ENCODE results near the gene TPCN1.

Gene TPCN1

GRCh38 chr12:113266106-113266895, 45.0 kb downstream of the TPCN1 start:
- no peak for TF ChIP-seq POLR2AphosphoS5 (IDR thresholded peaks at IDR 0.05; ENCODE audit: low read depth, low read length)
- TF ChIP-seq SPI1 (IDR thresholded peaks at IDR 0.05; ENCODE audit: low read depth, low read length): no peak
- no peak for TF ChIP-seq PAX5 (IDR thresholded peaks at IDR 0.05; ENCODE audit: insufficient read depth, low read length, severe bottlenecking)
- TF ChIP-seq POU2F2 (IDR thresholded peaks at IDR 0.05; ENCODE audit: low read depth, low read length): no peak
- DNase-seq (ENCODE audit: insufficient read length, low spot score) (no peak), FAIRE-seq (no peak)

DNA sequence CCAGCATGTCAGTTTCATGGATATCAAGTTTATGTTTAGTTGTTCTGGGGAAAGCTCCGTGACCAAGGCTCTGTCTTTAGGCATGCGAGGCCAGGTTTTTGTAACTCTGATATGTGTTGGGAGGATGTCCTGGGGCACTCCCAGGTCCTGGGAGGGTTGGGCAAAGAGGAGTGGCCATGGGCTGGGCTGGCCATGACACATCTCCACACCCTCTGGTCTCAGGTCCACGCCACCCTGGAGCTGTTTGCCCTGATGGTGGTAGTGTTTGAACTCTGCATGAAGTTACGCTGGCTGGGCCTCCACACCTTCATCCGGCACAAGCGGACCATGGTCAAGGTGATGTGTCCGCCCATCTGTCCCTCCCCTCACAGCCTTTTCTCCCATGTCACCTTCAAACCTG, 46.4 kb downstream of the TPCN1 start:
- no peak for DNase-seq (ENCODE audit: insufficient read length, low spot score)
- no peak for FAIRE-seq
- TF ChIP-seq POLR2A (IDR thresholded peaks at IDR 0.05; ENCODE audit: low read depth, low read length) (no peak), POLR2AphosphoS5 (IDR thresholded peaks at IDR 0.05; ENCODE audit: low read depth, low read length) (no peak), PAX5 (IDR thresholded peaks at IDR 0.05; ENCODE audit: insufficient read depth, low read length, severe bottlenecking) (no peak), SPI1 (IDR thresholded peaks at IDR 0.05; ENCODE audit: low read depth, low read length) (no peak), TAF1 (IDR thresholded peaks at IDR 0.05; ENCODE audit: low read depth, low read length) (no peak), POU2F2 (IDR thresholded peaks at IDR 0.05; ENCODE audit: low read depth, low read length) (no peak)

- FAIRE-seq: no peak
- no peak for TF ChIP-seq TAF1 (IDR thresholded peaks at IDR 0.05; ENCODE audit: low read depth, low read length)
- no peak for TF ChIP-seq POLR2AphosphoS5 (IDR thresholded peaks at IDR 0.05; ENCODE audit: low read depth, low read length)
- no peak for TF ChIP-seq POU2F2 (IDR thresholded peaks at IDR 0.05; ENCODE audit: low read depth, low read length)
- TF ChIP-seq POLR2A (IDR thresholded peaks at IDR 0.05; ENCODE audit: low read depth, low read length): no peak
- no peak for TF ChIP-seq PAX5 (IDR thresholded peaks at IDR 0.05; ENCODE audit: insufficient read depth, low read length, severe bottlenecking)
- TF ChIP-seq SPI1 (IDR thresholded peaks at IDR 0.05; ENCODE audit: low read depth, low read length): no peak
- no peak for DNase-seq (ENCODE audit: insufficient read length, low spot score)
Measured at GRCh38 chr12:113268136-113268535, 46.9 kb downstream of the TPCN1 start.

DNA sequence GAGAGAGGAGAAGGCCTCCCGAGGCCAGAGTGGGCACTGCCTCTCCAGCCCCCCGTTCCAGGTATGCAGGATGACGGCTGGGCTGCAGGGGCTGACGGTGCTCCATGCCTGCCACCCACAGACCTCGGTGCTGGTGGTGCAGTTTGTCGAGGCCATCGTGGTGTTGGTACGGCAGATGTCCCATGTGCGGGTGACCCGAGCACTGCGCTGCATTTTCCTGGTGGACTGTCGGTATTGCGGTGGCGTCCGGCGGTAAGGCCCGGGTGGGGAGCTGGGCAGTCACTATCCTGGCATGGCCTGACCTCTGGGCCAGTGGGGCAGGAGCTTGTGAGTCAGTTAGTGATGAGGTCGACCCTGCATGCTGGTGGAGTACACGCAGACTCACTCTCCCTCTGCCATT, 47.4 kb downstream of the TPCN1 start:
- no peak for FAIRE-seq
- TF ChIP-seq SPI1 (IDR thresholded peaks at IDR 0.05; ENCODE audit: low read depth, low read length) (no peak), TAF1 (IDR thresholded peaks at IDR 0.05; ENCODE audit: low read depth, low read length) (no peak), POLR2A (IDR thresholded peaks at IDR 0.05; ENCODE audit: low read depth, low read length) (no peak), PAX5 (IDR thresholded peaks at IDR 0.05; ENCODE audit: insufficient read depth, low read length, severe bottlenecking) (no peak), POLR2AphosphoS5 (IDR thresholded peaks at IDR 0.05; ENCODE audit: low read depth, low read length) (no peak), POU2F2 (IDR thresholded peaks at IDR 0.05; ENCODE audit: low read depth, low read length) (no peak)

DNA sequence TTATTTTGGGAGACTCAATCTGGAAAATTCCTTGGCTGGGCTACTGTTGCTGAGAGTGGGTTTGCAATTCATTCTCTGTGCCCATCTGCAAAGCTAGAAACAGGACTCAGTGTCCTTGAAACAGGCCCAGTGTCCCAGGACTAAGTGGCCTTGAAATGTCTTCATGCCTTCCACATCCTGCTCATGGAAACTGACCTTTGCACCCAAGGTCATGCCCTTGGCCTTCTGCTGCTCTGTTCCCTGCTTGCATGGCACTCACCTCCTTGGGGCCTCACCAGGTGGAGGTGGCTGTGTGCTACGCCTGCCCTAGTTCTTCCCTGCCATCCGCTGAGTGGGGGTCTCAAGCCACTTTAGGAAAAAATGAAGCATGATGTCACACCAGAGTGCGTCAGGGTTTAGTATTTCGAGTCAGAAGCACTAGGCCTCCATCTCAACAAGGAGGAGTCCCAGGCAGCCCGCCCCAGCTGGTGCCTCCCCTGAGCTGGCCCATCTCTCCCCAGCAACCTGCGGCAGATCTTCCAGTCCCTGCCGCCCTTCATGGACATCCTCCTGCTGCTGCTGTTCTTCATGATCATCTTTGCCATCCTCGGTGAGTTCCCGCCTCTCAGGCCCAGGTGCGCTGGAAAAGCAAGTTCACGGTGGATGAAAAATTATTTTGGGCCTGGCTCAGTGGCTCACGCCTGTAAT, 48.1 kb downstream of the TPCN1 start:
- TF ChIP-seq POU2F2 (IDR thresholded peaks at IDR 0.05; ENCODE audit: low read depth, low read length): no peak
- TF ChIP-seq PAX5 (IDR thresholded peaks at IDR 0.05; ENCODE audit: insufficient read depth, low read length, severe bottlenecking): no peak
- no peak for TF ChIP-seq TAF1 (IDR thresholded peaks at IDR 0.05; ENCODE audit: low read depth, low read length)
- TF ChIP-seq POLR2A (IDR thresholded peaks at IDR 0.05; ENCODE audit: low read depth, low read length): no peak
- no peak for TF ChIP-seq POLR2AphosphoS5 (IDR thresholded peaks at IDR 0.05; ENCODE audit: low read depth, low read length)
- no peak for DNase-seq (ENCODE audit: insufficient read length, low spot score)
- no peak for FAIRE-seq

More for the DNA sequence above, 47.4 kb downstream of the TPCN1 start:
- DNase-seq (ENCODE audit: insufficient read length, low spot score): no peak

GRCh38 chr12:113270709-113271009, 49.4 kb downstream of the TPCN1 start:
- FAIRE-seq: no peak
- DNase-seq (ENCODE audit: insufficient read length, low spot score): no peak
- TF ChIP-seq SPI1 (IDR thresholded peaks at IDR 0.05; ENCODE audit: low read depth, low read length) (no peak), PAX5 (IDR thresholded peaks at IDR 0.05; ENCODE audit: insufficient read depth, low read length, severe bottlenecking) (no peak), POU2F2 (IDR thresholded peaks at IDR 0.05; ENCODE audit: low read depth, low read length) (no peak), POLR2A (IDR thresholded peaks at IDR 0.05; ENCODE audit: low read depth, low read length) (no peak), POLR2AphosphoS5 (IDR thresholded peaks at IDR 0.05; ENCODE audit: low read depth, low read length) (no peak), TAF1 (IDR thresholded peaks at IDR 0.05; ENCODE audit: low read depth, low read length) (no peak)

- TF ChIP-seq SPI1 (IDR thresholded peaks at IDR 0.05; ENCODE audit: low read depth, low read length): no peak
- TF ChIP-seq POLR2AphosphoS5 (IDR thresholded peaks at IDR 0.05; ENCODE audit: low read depth, low read length): no peak
- no peak for DNase-seq (ENCODE audit: insufficient read length, low spot score)
- no peak for FAIRE-seq
Measured at GRCh38 chr12:113271466-113271852, 50.2 kb downstream of the TPCN1 start.

GRCh38 chr12:113271853-113272561, 50.7 kb downstream of the TPCN1 start:
- no peak for FAIRE-seq
- no peak for TF ChIP-seq POLR2A (IDR thresholded peaks at IDR 0.05; ENCODE audit: low read depth, low read length)
- no peak for TF ChIP-seq PAX5 (IDR thresholded peaks at IDR 0.05; ENCODE audit: insufficient read depth, low read length, severe bottlenecking)
- no peak for TF ChIP-seq POU2F2 (IDR thresholded peaks at IDR 0.05; ENCODE audit: low read depth, low read length)
- TF ChIP-seq SPI1 (IDR thresholded peaks at IDR 0.05; ENCODE audit: low read depth, low read length): peak; percentile 85
- no peak for TF ChIP-seq TAF1 (IDR thresholded peaks at IDR 0.05; ENCODE audit: low read depth, low read length)
- TF ChIP-seq POLR2AphosphoS5 (IDR thresholded peaks at IDR 0.05; ENCODE audit: low read depth, low read length): no peak
- no peak for DNase-seq (ENCODE audit: insufficient read length, low spot score)

DNA sequence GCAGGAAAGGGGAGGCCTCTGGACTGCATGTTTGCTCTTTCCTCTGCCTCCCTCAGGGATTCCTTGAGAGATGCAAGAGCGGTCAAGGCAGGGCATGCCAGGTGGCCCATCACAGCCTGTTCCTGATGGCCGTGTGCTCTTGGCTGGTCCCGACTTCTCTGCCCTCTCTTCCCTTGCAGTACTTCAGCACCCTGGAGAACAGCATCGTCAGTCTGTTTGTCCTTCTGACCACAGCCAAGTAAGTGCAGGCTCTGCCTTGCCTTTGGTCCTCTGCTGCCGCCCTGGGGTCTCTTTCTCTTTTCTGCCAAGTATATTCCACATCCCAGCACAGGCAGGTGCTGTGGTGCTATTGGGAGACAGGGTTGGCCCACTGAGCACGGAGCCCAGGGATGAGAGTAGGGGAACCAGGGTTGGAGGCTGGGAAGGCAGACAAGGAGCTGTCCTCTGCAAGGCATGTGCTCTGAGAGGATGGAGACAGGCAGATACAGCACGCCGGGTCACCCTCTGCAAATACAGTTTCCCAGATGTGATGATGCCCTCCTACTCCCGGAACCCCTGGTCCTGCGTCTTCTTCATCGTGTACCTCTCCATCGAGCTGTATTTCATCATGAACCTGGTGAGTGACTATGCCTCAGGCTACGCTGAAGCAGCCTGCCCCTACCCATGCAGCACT, 51.9 kb downstream of the TPCN1 start:
- DNase-seq (ENCODE audit: insufficient read length, low spot score): no peak
- no peak for TF ChIP-seq POLR2AphosphoS5 (IDR thresholded peaks at IDR 0.05; ENCODE audit: low read depth, low read length)
- TF ChIP-seq POLR2A (IDR thresholded peaks at IDR 0.05; ENCODE audit: low read depth, low read length): no peak
- no peak for TF ChIP-seq TAF1 (IDR thresholded peaks at IDR 0.05; ENCODE audit: low read depth, low read length)
- TF ChIP-seq POU2F2 (IDR thresholded peaks at IDR 0.05; ENCODE audit: low read depth, low read length): no peak
- no peak for TF ChIP-seq SPI1 (IDR thresholded peaks at IDR 0.05; ENCODE audit: low read depth, low read length)
- no peak for TF ChIP-seq PAX5 (IDR thresholded peaks at IDR 0.05; ENCODE audit: insufficient read depth, low read length, severe bottlenecking)
- FAIRE-seq: no peak
